H1 (cell line): ENCODE data around the gene HDAC9. TPM values are rescaled to one million over a fixed set of nuclear protein-coding genes. Genes with fewer than 3 reads are reported as not detected.

Experiments
- CTCF ChIA-PET: fragments of 300-600 bp; sonication (Branson Sonifier 250); formaldehyde crosslinking; loops from one replicate; lab custom pipeline; 2021; ENCODE audit not compliant: partially characterized antibody; lab: Charles Lee
- POLR2A ChIA-PET: fragments of 300-600 bp; sonication (Branson Sonifier 250); formaldehyde crosslinking; loops from one replicate; lab custom pipeline; 2021; ENCODE audit warnings: inconsistent platforms; ENCODE audit not compliant: partially characterized antibody; lab: Charles Lee
- DNase-seq, 2 experiments: peaks; one replicate each; pipeline versions ENCODE4 v3.0.0 to v3.0.0-alpha.2; 2010 to 2022; ENCODE audit warnings: low spot score in 2 of 2, low read depth in 1 of 2, mixed read lengths in 1 of 2
- FAIRE-seq: peaks from 2 replicates; lab custom pipeline; 2011; peaks lifted over from hg19 to GRCh38; lab: Jason Lieb, UNC
- H2AFZ ChIP-seq: 2 replicates; pipeline ENCODE4 v1.8.1; 2012; ENCODE audit warnings: low read length, inconsistent platforms
- H2AK5ac ChIP-seq: 2 replicates; pipeline ENCODE4 v1.6.1; 2013; ENCODE audit warnings: low read depth, low read length
- H2BK120ac ChIP-seq: replicated peaks from 2 replicates; pipeline ENCODE3; 2013; ENCODE audit warnings: low read depth, low read length, inconsistent platforms
- H2BK12ac ChIP-seq: 2 replicates; pipeline ENCODE4 v1.6.1; 2013; ENCODE audit warnings: low read depth, low read length
- H2BK15ac ChIP-seq: 2 replicates; pipeline ENCODE4 v1.6.1; 2013; ENCODE audit warnings: low read length
- H2BK20ac ChIP-seq: 2 replicates; pipeline ENCODE4 v1.6.1; 2013; ENCODE audit warnings: low read length
- H2BK5ac ChIP-seq: 2 replicates; pipeline ENCODE4 v1.6.1; 2013; ENCODE audit warnings: low read depth, low read length
- H3K14ac ChIP-seq: 2 replicates; pipeline ENCODE4 v1.6.1; 2013; ENCODE audit warnings: inconsistent platforms; ENCODE audit not compliant: insufficient read length
- H3K18ac ChIP-seq: 2 replicates; pipeline ENCODE4 v1.6.1; 2013; ENCODE audit warnings: low read length; ENCODE audit errors: extremely low read depth
- H3K23ac ChIP-seq: 2 replicates; pipeline ENCODE4 v1.6.1; 2013; ENCODE audit warnings: inconsistent platforms; ENCODE audit not compliant: insufficient read length
- H3K23me2 ChIP-seq: 2 replicates; pipeline ENCODE4 v1.6.1; 2013; ENCODE audit warnings: low read depth, low read length
- H3K27ac ChIP-seq: 2 replicates; pipeline ENCODE4 v1.6.1; 2011; ENCODE audit warnings: low read depth, low read length, inconsistent platforms
- H3K27me3 ChIP-seq, 4 experiments: replicated peaks in 1 of 4; 1 replicate in 1 of 4; 2 replicates in 3 of 4; pipeline versions ENCODE4 v1.6.1 to v1.8.1; 2011 to 2013; ENCODE audit warnings: low read length in 3 of 4, mild to moderate bottlenecking in 3 of 4, inconsistent platforms in 2 of 4, mixed read lengths in 2 of 4, moderate library complexity in 1 of 4; ENCODE audit not compliant: control insufficient read depth in 3 of 4, insufficient read depth in 3 of 4; ENCODE audit errors: extremely low read depth in 1 of 4
- H3K36me3 ChIP-seq, 4 experiments: 2 replicates each; pipeline versions ENCODE4 v1.6.1 to v1.8.1; 2011 to 2013; ENCODE audit warnings: mild to moderate bottlenecking in 4 of 4, low read length in 3 of 4, moderate library complexity in 2 of 4, control low read depth in 1 of 4, inconsistent platforms in 1 of 4; ENCODE audit not compliant: insufficient read depth in 4 of 4, control insufficient read depth in 2 of 4
- H3K4ac ChIP-seq: replicated peaks from 2 replicates; pipeline ENCODE3; 2013; ENCODE audit warnings: low read length, low read depth, mixed read lengths, inconsistent platforms; ENCODE audit not compliant: insufficient read length
- H3K4me1 ChIP-seq, 4 experiments: replicated peaks in 1 of 4; 1 replicate in 1 of 4; 2 replicates in 3 of 4; pipeline versions ENCODE4 v1.6.1 to v1.8.1; 2011 to 2013; ENCODE audit warnings: low read length in 3 of 4, inconsistent platforms in 2 of 4, mixed read lengths in 1 of 4; ENCODE audit not compliant: insufficient read depth in 4 of 4, control insufficient read depth in 3 of 4
- H3K4me2 ChIP-seq, 2 experiments: 2 replicates each; pipeline versions ENCODE4 v1.6.1 to v1.8.1; 2011 to 2013; ENCODE audit warnings: low read depth in 2 of 2, low read length in 2 of 2, control low read depth in 1 of 2, inconsistent platforms in 1 of 2, mild to moderate bottlenecking in 1 of 2; ENCODE audit not compliant: insufficient read depth in 1 of 2
- H3K4me3 ChIP-seq, 4 experiments: fragments of 200-600, 300-600 bp in 1 of 4; sonication (generic), shearing (Covaris generic), sonication (Bioruptor Twin) in 1 of 4; 2 replicates each; pipeline versions ENCODE4 v1.5.1 to v1.8.1; 2011 to 2016; ENCODE audit warnings: low read length in 4 of 4, low read depth in 3 of 4, control low read depth in 2 of 4, inconsistent platforms in 2 of 4, mild to moderate bottlenecking in 2 of 4, mixed read lengths in 1 of 4, moderate library complexity in 1 of 4; ENCODE audit not compliant: insufficient read depth in 2 of 4; ENCODE audit errors: extremely low read depth in 1 of 4
- H3K56ac ChIP-seq: replicated peaks from 2 replicates; pipeline ENCODE3; 2013; ENCODE audit warnings: low read depth, mild to moderate bottlenecking, mixed read lengths, low read length, inconsistent platforms; ENCODE audit not compliant: insufficient read length
- H3K79me1 ChIP-seq: 2 replicates; pipeline ENCODE4 v1.6.1; 2013; ENCODE audit warnings: low read depth, low read length, control low read depth
- H3K79me2 ChIP-seq, 2 experiments: 2 replicates each; pipeline versions ENCODE4 v1.6.1 to v1.8.1; 2012 to 2013; ENCODE audit warnings: low read length in 2 of 2, mild to moderate bottlenecking in 2 of 2, inconsistent platforms in 1 of 2; ENCODE audit not compliant: insufficient read depth in 2 of 2, control insufficient read depth in 1 of 2
- H3K9ac ChIP-seq, 4 experiments: replicated peaks in 1 of 4; 1 replicate in 1 of 4; 2 replicates in 3 of 4; pipeline versions ENCODE4 v1.6.1 to v1.8.1; 2011 to 2013; ENCODE audit warnings: low read depth in 3 of 4, low read length in 3 of 4, control low read depth in 2 of 4, mild to moderate bottlenecking in 2 of 4, moderate library complexity in 2 of 4, inconsistent platforms in 1 of 4; ENCODE audit errors: extremely low read depth in 1 of 4
- H3K9me3 ChIP-seq, 2 experiments: 2 replicates each; pipeline versions ENCODE4 v1.6.1 to v1.8.1; 2012 to 2013; ENCODE audit warnings: mild to moderate bottlenecking in 2 of 2, moderate library complexity in 2 of 2, control low read depth in 1 of 2, inconsistent platforms in 1 of 2, low read depth in 1 of 2, low read length in 1 of 2, mixed read lengths in 1 of 2; ENCODE audit not compliant: insufficient read depth in 2 of 2
- H4K20me1 ChIP-seq, 2 experiments: replicated peaks in 1 of 2; 2 replicates each; pipeline versions ENCODE3 to v1.8.1; 2011 to 2013; ENCODE audit warnings: inconsistent platforms in 2 of 2, low read length in 2 of 2, mild to moderate bottlenecking in 1 of 2; ENCODE audit not compliant: insufficient read depth in 2 of 2, control insufficient read depth in 1 of 2
- H4K5ac ChIP-seq: 2 replicates; pipeline ENCODE4 v1.6.1; 2013; ENCODE audit warnings: low read length, low read depth, mixed read lengths, inconsistent platforms; ENCODE audit not compliant: insufficient read length
- H4K8ac ChIP-seq: 2 replicates; pipeline ENCODE4 v1.8.0; 2013; ENCODE audit warnings: mild to moderate bottlenecking, moderate library complexity, low read length, inconsistent platforms; ENCODE audit not compliant: insufficient read depth; ENCODE audit errors: extremely low read depth
- H4K91ac ChIP-seq: replicated peaks from 2 replicates; pipeline ENCODE3; 2013; ENCODE audit warnings: low read length, mixed read lengths, inconsistent platforms; ENCODE audit not compliant: insufficient read length
- CHD1 ChIP-seq: IDR thresholded peaks from 2 replicates; pipeline ENCODE4 v1.6.1; 2012; ENCODE audit warnings: low read depth, low read length, improper control_type of control experiment
- CREB1 ChIP-seq: IDR thresholded peaks from 2 replicates; pipeline ENCODE4 v1.6.1; 2012; ENCODE audit warnings: inconsistent platforms
- GTF2F1 ChIP-seq: IDR thresholded peaks from 2 replicates; pipeline ENCODE4 v1.6.1; 2012; ENCODE audit warnings: low read depth, low read length, improper control_type of control experiment, borderline replicate concordance
- KDM1A ChIP-seq: fragments of 200-600, 300-600 bp; sonication (generic); IDR thresholded peaks from 2 replicates; pipeline ENCODE4 v1.7.1; 2016; ENCODE audit warnings: mild to moderate bottlenecking, low read length, borderline replicate concordance
- MAFK ChIP-seq: IDR thresholded peaks from 2 replicates; pipeline ENCODE4 v1.6.1; 2012; ENCODE audit warnings: low read depth, mild to moderate bottlenecking, improper control_type of control experiment, low read length
- POLR2A ChIP-seq, 2 experiments: IDR thresholded peaks; 1 replicate in 1 of 2; 2 replicates in 1 of 2; pipeline ENCODE4 v1.6.1; 2011; ENCODE audit warnings: low read depth in 2 of 2, low read length in 2 of 2, mild to moderate bottlenecking in 2 of 2; ENCODE audit errors: control extremely low read depth in 1 of 2
- POLR2AphosphoS5 ChIP-seq: IDR thresholded peaks from 2 replicates; pipeline ENCODE4 v1.6.1; 2011; ENCODE audit warnings: low read depth, low read length
- RAD21 ChIP-seq, 2 experiments: IDR thresholded peaks in 1 of 2; conservative IDR thresholded peaks in 1 of 2; 2 replicates each; pipeline ENCODE4 v1.6.1; 2011; ENCODE audit warnings: low read depth in 2 of 2, low read length in 2 of 2, improper control_type of control experiment in 1 of 2, inconsistent platforms in 1 of 2, mild to moderate bottlenecking in 1 of 2, moderate library complexity in 1 of 2
- RNF2 ChIP-seq: fragments of 200-900, 300-1000 bp; sonication (generic); IDR thresholded peaks from 2 replicates; pipeline ENCODE4 v1.7.1; 2016; ENCODE audit warnings: borderline replicate concordance, low read depth, mild to moderate bottlenecking, antibody characterized with exemption, low read length; ENCODE audit not compliant: poor library complexity, severe bottlenecking; ENCODE audit errors: missing control alignments
- SP1 ChIP-seq: IDR thresholded peaks from 2 replicates; pipeline ENCODE4 v1.6.1; 2011; ENCODE audit warnings: low read depth, low read length
- SP4 ChIP-seq: IDR thresholded peaks from 2 replicates; pipeline ENCODE4 v1.6.1; 2012; ENCODE audit warnings: low read length, inconsistent platforms
- WGBS, 2 experiments: shearing (Covaris generic) in 1 of 2; methylation state at CpG; one replicate each; pipeline versions ENCODE4 v1.1.6 to v1.1.7; 2013 to 2015; ENCODE audit warnings: low lambda C conversion rate in 2 of 2, mixed read lengths in 2 of 2, inconsistent platforms in 1 of 2, low coverage in 1 of 2, missing lambda C conversion rate in 1 of 2; ENCODE audit not compliant: insufficient replicate concordance in 2 of 2, insufficient coverage in 1 of 2, insufficient read length in 1 of 2; ENCODE audit errors: extremely low coverage in 1 of 2, missing lambda C conversion rate in 1 of 2; 5-methylcytosine and 5-hydroxymethylcytosine counted together
- polyA plus RNA-seq, 7 experiments: library from polyadenylated mRNA; depleted of rRNA in 3 of 7; stranded (reverse) in 5 of 7; unstranded in 2 of 7; fragments of >200 nt in 5 of 7; fragments of 200-250 nt in 2 of 7; gene quantifications; 1 replicate in 5 of 7; 2 replicates in 1 of 7; 4 replicates in 1 of 7; pipeline versions ENCODE4 v1.2.1 to v1.2.3, GENCODE V29; 2011 to 2013; ENCODE audit warnings: missing spikeins in 2 of 7, mixed read lengths in 2 of 7
- total RNA-seq: library from RNA; stranded (reverse); fragmentation: NEBNext Ultra II Directional; extraction: Animal tissue kit (Norgen Biotek cat#: 25700); gene quantifications from 2 replicates; pipeline ENCODE4 v1.2.1, GENCODE V29; 2021
- TF ChIP-seq, protein P1 (sequence below): IDR thresholded peaks from 2 replicates; pipeline ENCODE4 v1.6.1; 2011; ENCODE audit warnings: low read depth, mild to moderate bottlenecking, low read length; ENCODE audit not compliant: insufficient read depth
- TF ChIP-seq, protein P2 (sequence below): IDR thresholded peaks from 2 replicates; pipeline ENCODE4 v1.6.1; 2012; ENCODE audit warnings: low read length, inconsistent platforms

Gene HDAC9
- total and polyA plus RNA-seq, 2 of the 8 experiments (the other 6 are each of a cell fraction or from before 2014, with no cell fraction given): 9.5 to 13.1 TPM

DNA sequence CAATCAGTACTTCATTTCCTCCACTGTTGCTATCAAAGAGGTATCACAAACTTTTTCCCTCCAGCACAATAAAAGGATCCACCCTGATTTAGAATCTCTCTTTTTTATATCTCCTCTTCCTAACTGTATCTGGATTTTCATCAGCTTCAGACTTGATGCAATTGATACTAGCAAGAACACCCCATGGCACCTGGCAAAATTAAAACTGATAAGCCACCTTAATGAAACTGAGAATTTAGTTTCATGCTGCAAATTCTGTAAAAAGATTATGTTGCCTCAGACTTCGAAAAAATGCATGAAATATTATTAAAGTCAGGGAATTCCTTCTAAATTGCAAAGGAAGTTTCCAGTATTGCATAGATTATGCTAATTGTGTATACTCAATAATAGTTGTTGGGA, 277.0 kb downstream of the HDAC9 start:
- H2AK5ac ChIP-seq: no peak overlapping the region
- no peak overlapping the region for H3K56ac ChIP-seq
- no peak overlapping the region for H3K14ac ChIP-seq
- H3K27me3 ChIP-seq: no peaks in the 10 kb centered on the region
- H4K20me1 ChIP-seq: no peaks in the 10 kb centered on the region
- no peak overlapping the region for H2BK5ac ChIP-seq
- H3K4me1 ChIP-seq: peaks cover 0 to 4% (median 0%) of the 10 kb centered on the region in 4 experiments; a peak in 1 of 7 replicates
- no peak overlapping the region for H3K23ac ChIP-seq
- no peak overlapping the region for H2BK15ac ChIP-seq
- H3K4me3 ChIP-seq: no peak overlapping the region
- no peak overlapping the region for H4K8ac ChIP-seq
- H3K27ac ChIP-seq: no peak overlapping the region
- H2BK12ac ChIP-seq: no peak overlapping the region
- CTCF ChIA-PET: no interaction called here
- no peak overlapping the region for H3K4me2 ChIP-seq
- H2AFZ ChIP-seq: no peak overlapping the region
- H3K79me1 ChIP-seq: no peaks in the 10 kb centered on the region
- no peaks in the 10 kb centered on the region for H3K36me3 ChIP-seq
- H3K23me2 ChIP-seq: no peaks in the 10 kb centered on the region
- H2BK120ac ChIP-seq: no peak overlapping the region
- no peak overlapping the region for H3K9ac ChIP-seq
- DNase-seq (no peak), FAIRE-seq (no peak)
- no peak overlapping the region for H4K5ac ChIP-seq
- H3K18ac ChIP-seq: no peak overlapping the region
- no peak overlapping the region for H4K91ac ChIP-seq
- WGBS, 2 experiments: 81% methylated on average over 1 of the region's 1 CpG; no CpG with 5 or more reads in 1 of the 2 experiments
- no peak overlapping the region for H3K4ac ChIP-seq
- no peaks in the 10 kb centered on the region for H3K9me3 ChIP-seq
- H2BK20ac ChIP-seq: no peak overlapping the region
- POLR2A ChIA-PET: no interaction called here
- H3K79me2 ChIP-seq: no peaks in the 10 kb centered on the region
- no peak for TF ChIP-seq RNF2
- no peak for TF ChIP-seq POLR2A (IDR thresholded peaks at IDR 0.05; ENCODE audit: control extremely low read depth in 1 of 2, low read depth in 2 of 2, low read length in 2 of 2)
- TF ChIP-seq KDM1A: no peak
- TF ChIP-seq MAFK: no peak
- no peak for TF ChIP-seq SP4
- TF ChIP-seq POLR2AphosphoS5: no peak
- TF ChIP-seq, protein P1, sequence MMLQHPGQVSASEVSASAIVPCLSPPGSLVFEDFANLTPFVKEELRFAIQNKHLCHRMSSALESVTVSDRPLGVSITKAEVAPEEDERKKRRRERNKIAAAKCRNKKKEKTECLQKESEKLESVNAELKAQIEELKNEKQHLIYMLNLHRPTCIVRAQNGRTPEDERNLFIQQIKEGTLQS: no peak
- TF ChIP-seq GTF2F1: no peak
- no peak for TF ChIP-seq CREB1
- no peak for TF ChIP-seq SP1
- TF ChIP-seq, protein P2, sequence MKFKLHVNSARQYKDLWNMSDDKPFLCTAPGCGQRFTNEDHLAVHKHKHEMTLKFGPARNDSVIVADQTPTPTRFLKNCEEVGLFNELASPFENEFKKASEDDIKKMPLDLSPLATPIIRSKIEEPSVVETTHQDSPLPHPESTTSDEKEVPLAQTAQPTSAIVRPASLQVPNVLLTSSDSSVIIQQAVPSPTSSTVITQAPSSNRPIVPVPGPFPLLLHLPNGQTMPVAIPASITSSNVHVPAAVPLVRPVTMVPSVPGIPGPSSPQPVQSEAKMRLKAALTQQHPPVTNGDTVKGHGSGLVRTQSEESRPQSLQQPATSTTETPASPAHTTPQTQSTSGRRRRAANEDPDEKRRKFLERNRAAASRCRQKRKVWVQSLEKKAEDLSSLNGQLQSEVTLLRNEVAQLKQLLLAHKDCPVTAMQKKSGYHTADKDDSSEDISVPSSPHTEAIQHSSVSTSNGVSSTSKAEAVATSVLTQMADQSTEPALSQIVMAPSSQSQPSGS: no peak
- no peak for TF ChIP-seq CHD1
- TF ChIP-seq RAD21 (IDR thresholded peaks at IDR 0.05 in 1 of 2, conservative IDR thresholded peaks at IDR 0.05 in 1 of 2; ENCODE audit: low read depth in 2 of 2, low read length in 2 of 2): no peak
